HCT116 (cell line): ENCODE data around the gene CCDC30. TPM values are rescaled to one million over a fixed set of nuclear protein-coding genes. Genes with fewer than 3 reads are reported as not detected.

Experiments
- ATAC-seq: fragments of 200-7000 bp; cut with Tn5 transposase; 2 replicates; pipeline ENCODE4 v1.9.1; 2020; ENCODE audit warnings: mild to moderate bottlenecking, moderate library complexity
- BruUV-seq: library from RNA; stranded (reverse); fragments of 400-500 nt; replicated peaks from 2 replicates; lab custom pipeline; 2021; lab: Mats Ljungman, UMichigan
- CTCF ChIA-PET: fragments of 300-600 bp; sonication (Branson Sonifier 250); formaldehyde crosslinking; loops from one replicate; lab custom pipeline; 2021; ENCODE audit warnings: antibody characterized with exemption; lab: Charles Lee
- POLR2A ChIA-PET: fragments of 300-600, 350-600 bp; sonication (Branson Sonifier 250); formaldehyde crosslinking; loops from one replicate; lab custom pipeline; 2021; ENCODE audit warnings: antibody characterized with exemption; lab: Charles Lee
- RAD21 ChIA-PET, 2 experiments: fragments of 300-600 bp; sonication (Branson Sonifier 250); formaldehyde crosslinking; loops; one replicate each; lab custom pipeline; 2023; ENCODE audit warnings: low total read pairs in 2 of 2; ENCODE audit not compliant: uncharacterized antibody in 2 of 2, unreplicated experiment in 2 of 2, low non-redundant PET in 1 of 2; lab: Charles Lee
- DNase-seq: peaks from one replicate; pipeline ENCODE4 v3.0.0-alpha.2; 2010; ENCODE audit warnings: low read depth, low spot score
- H2AFZ ChIP-seq: fragments of 200-600 bp; shearing (Covaris generic), sonication (generic); 2 replicates; pipeline ENCODE4 v1.6.1; 2017; ENCODE audit warnings: low read depth, mixed run types, mixed read lengths, antibody characterized with exemption, low read length; ENCODE audit not compliant: poor library complexity, severe bottlenecking
- H3K27ac ChIP-seq: 2 replicates; pipeline ENCODE4 v1.5.1; 2012; ENCODE audit warnings: low read depth, low read length
- H3K27me3 ChIP-seq: fragments of 200-600 bp; sonication (generic); 2 replicates; pipeline ENCODE4 v1.6.1; 2016; ENCODE audit warnings: mixed run types, low read length, mixed read lengths; ENCODE audit not compliant: insufficient read depth
- H3K36me3 ChIP-seq, 2 experiments: fragments of 200-500 bp in 1 of 2; fragments of 200-600 bp in 1 of 2; sonication (Bioruptor generic) in 1 of 2; sonication (generic) in 1 of 2; 2 replicates each; pipeline versions ENCODE4 v1.5.1 to v1.6.1; 2014 to 2016; ENCODE audit warnings: low read length in 2 of 2, inconsistent platforms in 1 of 2, mixed read lengths in 1 of 2, mixed run types in 1 of 2; ENCODE audit not compliant: insufficient read depth in 2 of 2, control insufficient read depth in 1 of 2
- H3K4me1 ChIP-seq, 2 experiments: fragments of 200-600 bp in 1 of 2; sonication (generic) in 1 of 2; 2 replicates each; pipeline versions ENCODE4 v1.5.1 to v1.6.1; 2012 to 2017; ENCODE audit warnings: low read length in 2 of 2, inconsistent platforms in 1 of 2, mild to moderate bottlenecking in 1 of 2, mixed read lengths in 1 of 2, mixed run types in 1 of 2, moderate library complexity in 1 of 2; ENCODE audit not compliant: insufficient read depth in 2 of 2, control insufficient read depth in 1 of 2
- H3K4me2 ChIP-seq: fragments of 200-600 bp; sonication (generic); 2 replicates; pipeline ENCODE4 v1.6.1; 2017; ENCODE audit warnings: mixed run types, low read length, mixed read lengths
- H3K4me3 ChIP-seq, 2 experiments: fragments of 200-600 bp in 1 of 2; sonication (generic) in 1 of 2; replicated peaks in 1 of 2; 2 replicates each; pipeline ENCODE4 v1.5.1; 2011 to 2016; ENCODE audit warnings: low read length in 2 of 2, control low read depth in 1 of 2, low read depth in 1 of 2, mild to moderate bottlenecking in 1 of 2, mixed read lengths in 1 of 2, mixed run types in 1 of 2
- H3K79me2 ChIP-seq: fragments of 200-600 bp; sonication (generic); 2 replicates; pipeline ENCODE4 v1.6.1; 2017; ENCODE audit warnings: mild to moderate bottlenecking, mixed run types, low read length, moderate library complexity, mixed read lengths; ENCODE audit not compliant: insufficient read depth
- H3K9ac ChIP-seq: fragments of 200-600 bp; sonication (generic); 2 replicates; pipeline ENCODE4 v1.6.1; 2016; ENCODE audit warnings: low read length, mixed read lengths
- H3K9me2 ChIP-seq: fragments of 200-600 bp; sonication (generic), shearing (Covaris generic); 2 replicates; pipeline ENCODE4 v1.6.1; 2017; ENCODE audit warnings: mixed run types, mild to moderate bottlenecking, moderate library complexity; ENCODE audit not compliant: insufficient read depth
- H3K9me3 ChIP-seq, 2 experiments: fragments of 200-500 bp in 1 of 2; fragments of 200-600 bp in 1 of 2; sonication (Bioruptor generic) in 1 of 2; sonication (generic) in 1 of 2; 2 replicates each; pipeline ENCODE4 v1.6.1; 2014 to 2017; ENCODE audit warnings: low read length in 2 of 2, mixed read lengths in 2 of 2, inconsistent platforms in 1 of 2, low read depth in 1 of 2, mild to moderate bottlenecking in 1 of 2, mixed run types in 1 of 2, moderate library complexity in 1 of 2; ENCODE audit not compliant: control insufficient read depth in 1 of 2, insufficient read depth in 1 of 2
- H4K20me1 ChIP-seq: fragments of 200-600 bp; sonication (generic), shearing (Covaris generic); 2 replicates; pipeline ENCODE4 v1.6.1; 2017; ENCODE audit warnings: mixed run types, mild to moderate bottlenecking, moderate library complexity; ENCODE audit not compliant: insufficient read depth
- CBX3 ChIP-seq: IDR thresholded peaks from 2 replicates; pipeline ENCODE4 v1.6.1; 2012; ENCODE audit warnings: low read depth
- ELF1 ChIP-seq: IDR thresholded peaks from 2 replicates; pipeline ENCODE4 v1.6.1; 2012; ENCODE audit warnings: low read depth, borderline replicate concordance
- EZH2 ChIP-seq: fragments of 200-600 bp; sonication (generic); IDR thresholded peaks from 2 replicates; pipeline ENCODE4 v1.6.1; 2017; ENCODE audit warnings: antibody characterized with exemption, mixed run types
- EZH2phosphoT487 ChIP-seq: fragments of 200-600 bp; IDR thresholded peaks from 2 replicates; pipeline ENCODE4 v1.6.1; 2018; ENCODE audit warnings: antibody characterized with exemption, borderline replicate concordance
- POLR2AphosphoS5 ChIP-seq: IDR thresholded peaks from 2 replicates; pipeline ENCODE4 v1.6.1; 2011; ENCODE audit warnings: mild to moderate bottlenecking, low read depth, low read length, moderate library complexity
- SRF ChIP-seq: IDR thresholded peaks from 2 replicates; pipeline ENCODE4 v1.6.1; 2012; ENCODE audit warnings: low read depth
- ZFX ChIP-seq: fragments of 450-650 bp; IDR thresholded peaks from 2 replicates; pipeline ENCODE4 v1.6.1; 2017
- intact Hi-C: fragments of 100-400 bp; cut with micrococcal nuclease; formaldehyde crosslinking; loops from 2 replicates; pipeline ENCODE4 v1.10.0; 2022
- total RNA-seq: library from RNA; stranded (reverse); gene quantifications from one replicate; pipeline ENCODE4 v1.2.1, GENCODE V29; 2021; ENCODE audit not compliant: unreplicated experiment
- TF ChIP-seq, protein P1 (sequence below): IDR thresholded peaks from 2 replicates; pipeline ENCODE4 v1.6.1; 2012

CCDC30 gene
- total RNA-seq, 1 experiment from 2014 or later: 2.0 TPM

- TF ChIP-seq, protein P1, sequence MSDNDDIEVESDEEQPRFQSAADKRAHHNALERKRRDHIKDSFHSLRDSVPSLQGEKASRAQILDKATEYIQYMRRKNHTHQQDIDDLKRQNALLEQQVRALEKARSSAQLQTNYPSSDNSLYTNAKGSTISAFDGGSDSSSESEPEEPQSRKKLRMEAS: peak; percentile 89
- peak; percentile 97 for TF ChIP-seq POLR2AphosphoS5
- no peak for TF ChIP-seq EZH2
- no peak for TF ChIP-seq SRF
- no peak for TF ChIP-seq CBX3
Measured at GRCh38 chr1:42456010-42456753, 6.9 kb upstream of the CCDC30 start, which contains the start of the genes PPCS and ZMYND12 (continued).

DNA sequence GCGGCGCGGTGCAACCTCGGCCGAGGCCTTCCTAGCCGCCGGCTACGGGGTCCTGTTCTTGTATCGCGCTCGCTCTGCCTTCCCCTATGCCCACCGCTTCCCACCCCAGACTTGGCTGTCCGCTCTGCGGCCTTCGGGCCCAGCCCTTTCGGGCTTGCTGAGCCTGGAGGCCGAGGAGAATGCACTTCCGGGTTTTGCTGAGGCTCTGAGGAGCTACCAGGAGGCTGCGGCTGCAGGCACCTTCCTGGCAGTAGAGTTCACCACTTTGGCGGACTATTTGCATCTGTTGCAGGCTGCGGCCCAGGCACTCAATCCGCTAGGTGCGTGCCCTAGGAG lies 6.4 kb upstream of the CCDC30 start:
- Histone ChIP-seq H3K9me2 (no peaks in the 10 kb centered on the region), H3K4me2 (peak overlapping the region; percentile 95), H3K36me3 (peaks cover 19 to 22% of the 10 kb centered on the region in 2 experiments; a peak in 3 of 4 replicates), H3K9me3 (no peaks in the 10 kb centered on the region), H3K4me1 (peaks cover 0 to 16% of the 10 kb centered on the region in 2 experiments; a peak in 3 of 4 replicates), H3K27ac (peak overlapping the region; percentile 93), H3K9ac (peak overlapping the region; percentile 94), H3K27me3 (no peaks in the 10 kb centered on the region), H2AFZ (no peak overlapping the region), H3K4me3 (peak overlapping the region; percentile 88 to 95), H4K20me1 (no peaks in the 10 kb centered on the region), H3K79me2 (peaks cover 18% of the 10 kb centered on the region)
- CTCF ChIA-PET: interaction anchor here (1.5 kb wide), 1 partner anchor 23 kb away, joined by 4 read pairs; no protein-coding TSS in a partner anchor
- POLR2A ChIA-PET: interaction anchor here (1.1 kb wide), 1 partner anchor 11 kb away, joined by 4 read pairs; no protein-coding TSS in a partner anchor
- RAD21 ChIA-PET: no interaction called here
- peak; percentile 73 for ATAC-seq
- DNase-seq: no peak
- intact Hi-C loops: loop anchor here (5.0 kb wide), 1 partner anchor 119 kb away; the partner anchor contains the start of gene FOXJ3
- no peak for TF ChIP-seq EZH2phosphoT487
- peak; percentile 97 for TF ChIP-seq ELF1
- TF ChIP-seq ZFX: peak; percentile 86
- no TSS peak for BruUV-seq
